A549 (cell line): ENCODE data around the gene PLSCR3. TPM values are rescaled to one million over a fixed set of nuclear protein-coding genes. Genes with fewer than 3 reads are reported as not detected.

Experiments
- ATOH8 ChIP-seq: fragments of 250-450 bp; sonication (Bioruptor Pico); IDR thresholded peaks from 2 replicates; pipeline ENCODE4 v1.5.0; 2020; ENCODE audit warnings: low read depth, mild to moderate bottlenecking, moderate library complexity
- BCL3 ChIP-seq: fragments of >200 bp; sonication (Bioruptor Twin); formaldehyde crosslinking; IDR thresholded peaks from 3 replicates; pipeline ENCODE4 v1.6.1; 2016
- BHLHE40 ChIP-seq: IDR thresholded peaks from 2 replicates; pipeline ENCODE4 v1.6.1; 2012; ENCODE audit warnings: low read depth, low read length, inconsistent platforms
- CHD4 ChIP-seq: fragments of 200-600 bp; sonication (generic); IDR thresholded peaks from 2 replicates; pipeline ENCODE4 v1.6.1; 2016; ENCODE audit warnings: antibody characterized with exemption, mild to moderate bottlenecking, borderline replicate concordance
- CTCF ChIP-seq: fragments of >200 bp; sonication (Bioruptor Twin); formaldehyde crosslinking; IDR thresholded peaks from 3 replicates; pipeline ENCODE4 v1.5.1; 2016
- FOSL2 ChIP-seq, 2 experiments: fragments of 450-650 bp in 1 of 2; fragments of >200 bp in 1 of 2; sonication (Bioruptor Twin) in 1 of 2; formaldehyde crosslinking; IDR thresholded peaks; 2 replicates each; pipeline versions ENCODE4 v1.5.0 to v1.6.1; 2016 to 2020; ENCODE audit warnings: mild to moderate bottlenecking in 1 of 2, moderate library complexity in 1 of 2
- HES2 ChIP-seq: fragments of >200 bp; sonication (Bioruptor Twin); formaldehyde crosslinking; IDR thresholded peaks from 2 replicates; pipeline ENCODE4 v1.6.1; 2016
- HOXB13 ChIP-seq: fragments of 250-450 bp; sonication (Bioruptor Pico); IDR thresholded peaks from 2 replicates; pipeline ENCODE4 v1.5.0; 2020; ENCODE audit warnings: low read depth, mild to moderate bottlenecking, moderate library complexity
- HOXB5 ChIP-seq: fragments of 250-450 bp; sonication (Bioruptor Pico); IDR thresholded peaks from 2 replicates; pipeline ENCODE4 v1.5.0; 2020; ENCODE audit warnings: mild to moderate bottlenecking, moderate library complexity
- JUN ChIP-seq, 2 experiments: fragments of >200 bp; sonication (Bioruptor Twin); formaldehyde crosslinking; IDR thresholded peaks; 2 replicates in 1 of 2; 3 replicates in 1 of 2; pipeline ENCODE4 v1.6.1; 2016 to 2017
- MAZ ChIP-seq: fragments of 150-350 bp; IDR thresholded peaks from 2 replicates; pipeline ENCODE4 v1.6.1; 2014; ENCODE audit warnings: antibody characterized with exemption, low read depth, low read length, borderline replicate concordance
- NR3C1 ChIP-seq: fragments of >200 bp; sonication (Bioruptor Twin); formaldehyde crosslinking; IDR thresholded peaks from 3 replicates; pipeline ENCODE4 v1.6.1; 2017
- POLR2AphosphoS2 ChIP-seq: conservative IDR thresholded peaks from 2 replicates; pipeline ENCODE4 v1.6.1; 2012; ENCODE audit warnings: low read length, improper control_type of control experiment, inconsistent platforms
- RAD21 ChIP-seq, 2 experiments: fragments of >200 bp in 1 of 2; sonication (Bioruptor Twin) in 1 of 2; formaldehyde crosslinking in 1 of 2; IDR thresholded peaks in 1 of 2; conservative IDR thresholded peaks in 1 of 2; 2 replicates in 1 of 2; 3 replicates in 1 of 2; pipeline ENCODE4 v1.6.1; 2012 to 2018; ENCODE audit warnings: inconsistent platforms in 1 of 2
- RARB ChIP-seq: fragments of 250-450 bp; sonication (Bioruptor Pico); IDR thresholded peaks from 2 replicates; pipeline ENCODE4 v1.8.0; 2021; ENCODE audit warnings: mild to moderate bottlenecking, moderate library complexity
- REST ChIP-seq: fragments of 200-600 bp; sonication (generic); IDR thresholded peaks from 2 replicates; pipeline ENCODE4 v1.6.1; 2016; ENCODE audit warnings: antibody characterized with exemption, mild to moderate bottlenecking, moderate library complexity
- SREBF2 ChIP-seq: fragments of 450-650 bp; IDR thresholded peaks from 2 replicates; pipeline ENCODE4 v1.6.1; 2014; ENCODE audit warnings: mild to moderate bottlenecking, moderate library complexity
- USF2 ChIP-seq: fragments of 450-650 bp; IDR thresholded peaks from 2 replicates; pipeline ENCODE4 v1.6.1; 2014; ENCODE audit warnings: antibody characterized with exemption
- ZC3H11A ChIP-seq: fragments of 450-650 bp; IDR thresholded peaks from 2 replicates; pipeline ENCODE4 v1.6.1; 2014; ENCODE audit warnings: antibody characterized with exemption, mild to moderate bottlenecking
- polyA plus RNA-seq, 4 experiments: library from polyadenylated mRNA; depleted of rRNA in 3 of 4; stranded (reverse); fragments of >200 nt; fragmentation: RNase III in 1 of 4; extraction: RNeasy Plus Mini Kit Qiagen cat#74134 plus additional on column Dnase treatment in 1 of 4; gene quantifications; 2 replicates in 3 of 4; 3 replicates in 1 of 4; pipeline ENCODE4 v1.2.3, GENCODE V29; 2011 to 2017

The PLSCR3 gene
- polyA plus RNA-seq, 2 of the 4 experiments (the other 2 are of a cell fraction), result 11.0 to 29.6 TPM

- TF ChIP-seq BCL3, result no peak
- TF ChIP-seq JUN (IDR thresholded peaks at IDR 0.05), result peak in 1 of 2 experiments; percentile 75; a peak in 2 of 5 replicates
- TF ChIP-seq POLR2AphosphoS2, result no peak
- no peak for TF ChIP-seq HOXB5 (CRISPR knock-in tag)
- no peak for TF ChIP-seq ZC3H11A
- TF ChIP-seq ATOH8 (CRISPR knock-in tag), result no peak
- TF ChIP-seq HES2, result no peak
- TF ChIP-seq NR3C1, result no peak
- TF ChIP-seq MAZ, result no peak; the same call in 1 of the 2 replicates
- no peak for TF ChIP-seq HOXB13 (CRISPR knock-in tag)
- TF ChIP-seq RARB (CRISPR knock-in tag), result no peak
- TF ChIP-seq CTCF, result peak; percentile 99
- TF ChIP-seq BHLHE40, result no peak; the same call in 1 of the 2 replicates
- peak; percentile 75 to 95 for TF ChIP-seq RAD21 (conservative IDR thresholded peaks at IDR 0.05 in 1 of 2, IDR thresholded peaks at IDR 0.05 in 1 of 2)
- no peak for TF ChIP-seq USF2
- no peak for TF ChIP-seq CHD4
- no peak for TF ChIP-seq REST
- TF ChIP-seq FOSL2 (IDR thresholded peaks at IDR 0.05), result no peak
- peak; percentile 46; the same call in 1 of the 2 replicates for TF ChIP-seq FOSL2 (CRISPR knock-in tag; IDR thresholded peaks at IDR 0.05)
- TF ChIP-seq SREBF2, result no peak
Observed at GRCh38 chr17:7436556-7437368, 42.4 kb upstream of the PLSCR3 start (continued).
